ENCODE data around the gene GRAMD4. TPM values are rescaled to one million over a fixed set of nuclear protein-coding genes. Genes with fewer than 3 reads are reported as not detected.

GRAMD4 gene
- total RNA-seq, 1 experiment from 2014 or later = 38.2 TPM

DNA sequence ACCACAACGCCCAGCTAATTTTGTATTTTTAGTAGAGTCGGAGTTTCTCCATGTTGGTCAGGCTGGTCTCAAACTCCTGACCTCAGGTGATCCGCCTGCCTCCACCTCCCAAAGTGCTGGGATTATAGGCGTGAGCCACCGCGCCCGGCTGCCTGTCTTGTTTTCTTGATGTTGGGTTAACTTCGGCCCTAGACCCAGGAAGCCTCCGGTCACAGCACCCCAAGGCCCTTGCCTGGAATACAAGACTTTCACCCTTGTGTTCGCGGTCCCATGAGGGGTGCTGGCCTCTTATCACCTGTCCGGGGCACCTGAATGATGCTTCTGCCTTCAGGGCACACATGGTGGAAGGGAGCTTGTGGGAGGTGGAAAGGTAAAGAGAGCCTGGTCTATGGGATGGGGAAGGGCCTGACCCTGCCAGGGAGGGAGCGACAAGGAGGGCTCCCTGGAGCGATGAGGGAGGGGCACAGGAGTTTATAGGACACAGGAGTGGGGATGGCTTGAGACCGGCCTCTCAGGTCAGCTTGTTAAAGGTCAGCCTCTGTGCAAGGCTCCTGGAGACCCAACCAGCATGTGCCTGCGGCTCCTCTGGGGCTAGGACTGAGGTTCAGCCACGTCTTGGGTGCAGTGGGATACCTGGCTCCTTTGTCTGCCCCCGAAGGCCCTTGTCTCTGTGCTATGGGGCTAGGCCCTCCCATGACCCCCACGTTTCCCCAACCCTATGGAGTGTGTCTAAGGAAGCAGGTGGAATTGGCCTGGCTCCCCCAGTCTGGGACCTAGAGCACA lies 34.7 kb upstream of the GRAMD4 start:
- no peak overlapping the region for H3K4me2 ChIP-seq
- peaks cover 8% of the 10 kb centered on the region; the same call in 1 of the 2 replicates for H3F3A ChIP-seq (ENCODE audit: insufficient read depth, low read depth)
- peaks cover 64% of the 10 kb centered on the region for H4K20me1 ChIP-seq (ENCODE audit: insufficient read depth)
- TF ChIP-seq, protein P1, sequence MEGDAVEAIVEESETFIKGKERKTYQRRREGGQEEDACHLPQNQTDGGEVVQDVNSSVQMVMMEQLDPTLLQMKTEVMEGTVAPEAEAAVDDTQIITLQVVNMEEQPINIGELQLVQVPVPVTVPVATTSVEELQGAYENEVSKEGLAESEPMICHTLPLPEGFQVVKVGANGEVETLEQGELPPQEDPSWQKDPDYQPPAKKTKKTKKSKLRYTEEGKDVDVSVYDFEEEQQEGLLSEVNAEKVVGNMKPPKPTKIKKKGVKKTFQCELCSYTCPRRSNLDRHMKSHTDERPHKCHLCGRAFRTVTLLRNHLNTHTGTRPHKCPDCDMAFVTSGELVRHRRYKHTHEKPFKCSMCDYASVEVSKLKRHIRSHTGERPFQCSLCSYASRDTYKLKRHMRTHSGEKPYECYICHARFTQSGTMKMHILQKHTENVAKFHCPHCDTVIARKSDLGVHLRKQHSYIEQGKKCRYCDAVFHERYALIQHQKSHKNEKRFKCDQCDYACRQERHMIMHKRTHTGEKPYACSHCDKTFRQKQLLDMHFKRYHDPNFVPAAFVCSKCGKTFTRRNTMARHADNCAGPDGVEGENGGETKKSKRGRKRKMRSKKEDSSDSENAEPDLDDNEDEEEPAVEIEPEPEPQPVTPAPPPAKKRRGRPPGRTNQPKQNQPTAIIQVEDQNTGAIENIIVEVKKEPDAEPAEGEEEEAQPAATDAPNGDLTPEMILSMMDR (conservative IDR thresholded peaks at IDR 0.05) = no peak
- no peak for TF ChIP-seq EZH2 (IDR thresholded peaks at IDR 0.05; ENCODE audit: low read depth)
- no peaks in the 10 kb centered on the region for H3K9me2 ChIP-seq (ENCODE audit: insufficient read depth)
- no peak for DNase-seq
- H3K4me3 ChIP-seq = no peak overlapping the region
- no peak overlapping the region for H2AFZ ChIP-seq
- peaks cover 12% of the 10 kb centered on the region; the same call in 1 of the 2 replicates for H3K36me3 ChIP-seq (ENCODE audit: low read depth)
- H3K27ac ChIP-seq = no peak overlapping the region
- no peaks in the 10 kb centered on the region for H3K4me1 ChIP-seq (replicated peaks; ENCODE audit: insufficient read depth)
- intact Hi-C loops (cut with micrococcal nuclease; ENCODE audit: unreplicated experiment) = no loop called here
- POLR2A ChIA-PET (ENCODE audit: unreplicated experiment) = no interaction called here
- CTCF ChIA-PET = no interaction called here
- peaks cover 43% of the 10 kb centered on the region for H3K79me2 ChIP-seq (ENCODE audit: low read depth)
- BruUV-seq (replicated peaks) = no TSS peak
- no peaks in the 10 kb centered on the region for H3K27me3 ChIP-seq (ENCODE audit: insufficient read depth, low read depth)
- no peaks in the 10 kb centered on the region for H3K9me3 ChIP-seq (ENCODE audit: insufficient read depth, low read depth)

DNA sequence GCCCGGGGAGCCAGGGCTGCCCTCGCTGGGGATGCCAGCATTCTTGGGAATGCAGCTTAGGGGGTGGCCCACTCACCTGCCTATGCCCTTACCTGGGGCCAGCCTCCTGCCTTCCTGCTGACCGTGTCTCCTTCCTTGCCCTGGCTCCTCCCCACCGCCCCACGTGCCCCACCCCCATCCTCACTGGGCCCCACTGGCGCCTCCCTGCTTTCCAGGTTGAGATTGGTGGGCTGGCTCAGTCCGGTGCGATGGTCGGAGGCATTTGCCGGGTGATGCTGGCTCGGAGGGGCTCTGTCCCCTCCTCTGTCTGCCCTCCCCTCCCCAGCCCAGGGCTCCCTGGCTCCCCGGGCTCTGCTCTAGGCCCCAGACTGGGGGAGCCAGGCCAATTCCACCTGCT lies 34.1 kb upstream of the GRAMD4 start:
- H2AFZ ChIP-seq = no peak overlapping the region
- H3K79me2 ChIP-seq (ENCODE audit: low read depth) = peaks cover 37% of the 10 kb centered on the region
- H3K4me1 ChIP-seq (replicated peaks; ENCODE audit: insufficient read depth) = no peaks in the 10 kb centered on the region
- TF ChIP-seq, protein P1 (conservative IDR thresholded peaks at IDR 0.05) = no peak
- no peak for TF ChIP-seq EZH2 (IDR thresholded peaks at IDR 0.05; ENCODE audit: low read depth)
- CTCF ChIA-PET = no interaction called here
- no peak overlapping the region for H3K27ac ChIP-seq
- DNase-seq = no peak
- peaks cover 12% of the 10 kb centered on the region; the same call in 1 of the 2 replicates for H3K36me3 ChIP-seq (ENCODE audit: low read depth)
- H4K20me1 ChIP-seq (ENCODE audit: insufficient read depth) = peaks cover 59% of the 10 kb centered on the region
- no peaks in the 10 kb centered on the region for H3K9me2 ChIP-seq (ENCODE audit: insufficient read depth)
- no peaks in the 10 kb centered on the region for H3K9me3 ChIP-seq (ENCODE audit: insufficient read depth, low read depth)
- intact Hi-C loops (cut with micrococcal nuclease; ENCODE audit: unreplicated experiment) = no loop called here
- no peak overlapping the region for H3K4me2 ChIP-seq
- no peaks in the 10 kb centered on the region for H3K27me3 ChIP-seq (ENCODE audit: insufficient read depth, low read depth)
- POLR2A ChIA-PET (ENCODE audit: unreplicated experiment) = no interaction called here
- H3K4me3 ChIP-seq = no peak overlapping the region
- peaks cover 8% of the 10 kb centered on the region; the same call in 1 of the 2 replicates for H3F3A ChIP-seq (ENCODE audit: insufficient read depth, low read depth)
- BruUV-seq (replicated peaks) = no TSS peak

DNA sequence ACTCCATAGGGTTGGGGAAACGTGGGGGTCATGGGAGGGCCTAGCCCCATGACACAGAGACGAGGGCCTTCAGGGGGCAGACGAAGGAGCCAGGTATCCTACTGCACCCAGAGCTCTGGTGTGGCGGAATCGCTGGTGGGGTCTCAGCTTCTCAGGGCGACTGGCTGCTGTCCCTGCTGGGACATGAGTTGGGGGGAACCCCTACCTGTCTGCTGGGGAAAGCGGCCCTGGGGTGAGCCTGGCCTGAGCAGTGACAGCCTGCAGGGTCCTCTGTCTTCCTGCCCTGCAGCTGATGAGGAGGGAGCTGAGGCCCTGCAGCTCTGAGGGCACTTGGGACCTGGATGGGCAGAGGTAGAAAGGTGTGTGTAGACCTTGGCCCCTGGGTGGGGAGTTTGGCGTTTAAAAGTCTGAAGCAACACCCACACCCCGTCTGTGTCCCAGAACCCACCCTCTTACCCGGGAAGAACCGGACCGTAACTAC lies 33.6 kb upstream of the GRAMD4 start:
- POLR2A ChIA-PET (ENCODE audit: unreplicated experiment) = no interaction called here
- Histone ChIP-seq H3F3A (ENCODE audit: insufficient read depth, low read depth) (peaks cover 8% of the 10 kb centered on the region; the same call in 1 of the 2 replicates), H3K79me2 (ENCODE audit: low read depth) (peaks cover 32% of the 10 kb centered on the region), H3K4me3 (no peak overlapping the region), H2AFZ (no peak overlapping the region), H3K27ac (no peak overlapping the region), H3K9me3 (ENCODE audit: insufficient read depth, low read depth) (no peaks in the 10 kb centered on the region), H3K36me3 (ENCODE audit: low read depth) (peaks cover 10% of the 10 kb centered on the region; the same call in 1 of the 2 replicates), H3K4me2 (no peak overlapping the region), H3K9me2 (ENCODE audit: insufficient read depth) (no peaks in the 10 kb centered on the region), H3K27me3 (ENCODE audit: insufficient read depth, low read depth) (no peaks in the 10 kb centered on the region), H4K20me1 (ENCODE audit: insufficient read depth) (peaks cover 54% of the 10 kb centered on the region), H3K4me1 (replicated peaks; ENCODE audit: insufficient read depth) (no peaks in the 10 kb centered on the region)
- intact Hi-C loops (cut with micrococcal nuclease; ENCODE audit: unreplicated experiment) = no loop called here
- CTCF ChIA-PET = no interaction called here
- no peak for DNase-seq
- BruUV-seq (replicated peaks) = no TSS peak
- TF ChIP-seq EZH2 (IDR thresholded peaks at IDR 0.05; ENCODE audit: low read depth) = no peak
- TF ChIP-seq, protein P1 (conservative IDR thresholded peaks at IDR 0.05) = no peak
